HEK293 (cell line): ENCODE results near the gene CRK.

Experiments
- EGR2 ChIP-seq: fragments of 450-650 bp; formaldehyde crosslinking; IDR thresholded peaks from 2 replicates; pipeline ENCODE4 v1.5.1; 2016; ENCODE audit warnings: low read depth, missing biosample characterization, missing genetic modification characterization
- GLI4 ChIP-seq: fragments of 450-650 bp; formaldehyde crosslinking; IDR thresholded peaks from 2 replicates; pipeline ENCODE4 v1.5.1; 2016; ENCODE audit warnings: missing biosample characterization, missing genetic modification characterization
- KLF1 ChIP-seq: fragments of 450-650 bp; formaldehyde crosslinking; IDR thresholded peaks from 2 replicates; pipeline ENCODE4 v1.5.1; 2016; ENCODE audit warnings: missing biosample characterization, missing genetic modification characterization
- KLF7 ChIP-seq: fragments of 450-650 bp; formaldehyde crosslinking; IDR thresholded peaks from 2 replicates; pipeline ENCODE4 v1.5.1; 2016; ENCODE audit warnings: missing biosample characterization, missing genetic modification characterization, borderline replicate concordance
- KLF9 ChIP-seq: fragments of 450-650 bp; formaldehyde crosslinking; IDR thresholded peaks from 2 replicates; pipeline ENCODE4 v1.5.1; 2016; ENCODE audit warnings: missing biosample characterization, missing genetic modification characterization, low read depth
- MEIS1 ChIP-seq: sonication (generic); formaldehyde crosslinking; IDR thresholded peaks from 2 replicates; pipeline ENCODE4 v1.8.1; 2022; ENCODE audit warnings: missing genetic modification reagents, mild to moderate bottlenecking, borderline replicate concordance
- ZBTB11 ChIP-seq: fragments of 450-650 bp; formaldehyde crosslinking; conservative IDR thresholded peaks from 2 replicates; pipeline ENCODE4 v1.5.1; 2016; ENCODE audit warnings: low read depth, missing biosample characterization, missing genetic modification characterization
- ZBTB21 ChIP-seq: fragments of 450-650 bp; formaldehyde crosslinking; IDR thresholded peaks from 2 replicates; pipeline ENCODE4 v1.5.1; 2017; ENCODE audit warnings: missing biosample characterization, missing genetic modification characterization
- ZNF155 ChIP-seq: fragments of 450-650 bp; formaldehyde crosslinking; IDR thresholded peaks from 2 replicates; pipeline ENCODE4 v1.5.1; 2016; ENCODE audit warnings: missing biosample characterization, missing genetic modification characterization
- ZNF169 ChIP-seq: fragments of 450-650 bp; formaldehyde crosslinking; IDR thresholded peaks from 2 replicates; pipeline ENCODE4 v1.5.1; 2016; ENCODE audit warnings: missing biosample characterization, missing genetic modification characterization
- ZNF175 ChIP-seq: fragments of 450-650 bp; formaldehyde crosslinking; IDR thresholded peaks from 2 replicates; pipeline ENCODE4 v1.5.1; 2016; ENCODE audit warnings: missing biosample characterization, missing genetic modification characterization
- ZNF221 ChIP-seq: fragments of 450-650 bp; formaldehyde crosslinking; IDR thresholded peaks from 2 replicates; pipeline ENCODE4 v1.5.1; 2017; ENCODE audit warnings: missing biosample characterization, missing genetic modification characterization, borderline replicate concordance
- ZNF239 ChIP-seq: fragments of 450-650 bp; formaldehyde crosslinking; IDR thresholded peaks from 2 replicates; pipeline ENCODE4 v1.5.1; 2016; ENCODE audit warnings: missing biosample characterization, missing genetic modification characterization
- ZNF350 ChIP-seq: fragments of 450-650 bp; formaldehyde crosslinking; IDR thresholded peaks from 2 replicates; pipeline ENCODE4 v1.5.0; 2017; ENCODE audit warnings: missing biosample characterization, mild to moderate bottlenecking, missing genetic modification characterization
- ZNF366 ChIP-seq: fragments of 450-650 bp; formaldehyde crosslinking; conservative IDR thresholded peaks from 2 replicates; pipeline ENCODE4 v1.5.1; 2016; ENCODE audit warnings: missing biosample characterization, missing genetic modification characterization
- ZNF391 ChIP-seq: fragments of 450-650 bp; formaldehyde crosslinking; IDR thresholded peaks from 2 replicates; pipeline ENCODE4 v1.5.1; 2016; ENCODE audit warnings: low read depth, missing biosample characterization, missing genetic modification characterization, borderline replicate concordance
- ZNF48 ChIP-seq: fragments of 450-650 bp; formaldehyde crosslinking; IDR thresholded peaks from 2 replicates; pipeline ENCODE4 v1.5.1; 2016; ENCODE audit warnings: missing biosample characterization, missing genetic modification characterization
- ZNF488 ChIP-seq: fragments of 450-650 bp; formaldehyde crosslinking; IDR thresholded peaks from 2 replicates; pipeline ENCODE4 v1.5.1; 2016; ENCODE audit warnings: missing biosample characterization, missing genetic modification characterization
- ZNF514 ChIP-seq: fragments of 450-650 bp; formaldehyde crosslinking; IDR thresholded peaks from 2 replicates; pipeline ENCODE4 v1.5.1; 2016; ENCODE audit warnings: missing biosample characterization, missing genetic modification characterization
- ZNF530 ChIP-seq: fragments of 450-650 bp; formaldehyde crosslinking; IDR thresholded peaks from 2 replicates; pipeline ENCODE4 v1.5.1; 2016; ENCODE audit warnings: low read depth, missing biosample characterization, missing genetic modification characterization
- ZNF610 ChIP-seq: fragments of 450-650 bp; formaldehyde crosslinking; IDR thresholded peaks from 2 replicates; pipeline ENCODE4 v1.5.1; 2016; ENCODE audit warnings: missing biosample characterization, missing genetic modification characterization, borderline replicate concordance
- ZNF629 ChIP-seq: fragments of 450-650 bp; formaldehyde crosslinking; IDR thresholded peaks from 2 replicates; pipeline ENCODE4 v1.5.1; 2017; ENCODE audit warnings: missing biosample characterization, missing genetic modification characterization
- ZNF777 ChIP-seq: fragments of 450-650 bp; formaldehyde crosslinking; IDR thresholded peaks from 2 replicates; pipeline ENCODE4 v1.5.1; 2017; ENCODE audit warnings: missing biosample characterization, missing genetic modification characterization, borderline replicate concordance
- TF ChIP-seq, protein P1 (sequence below): fragments of 450-650 bp; formaldehyde crosslinking; IDR thresholded peaks from 2 replicates; pipeline ENCODE4 v1.5.1; 2016; ENCODE audit warnings: missing biosample characterization, missing genetic modification characterization
- TF ChIP-seq, protein P2 (sequence below): fragments of 450-650 bp; formaldehyde crosslinking; IDR thresholded peaks from 2 replicates; pipeline ENCODE4 v1.5.1; 2016; ENCODE audit warnings: missing biosample characterization, missing genetic modification characterization
- TF ChIP-seq, protein P3 (sequence below): fragments of 450-650 bp; formaldehyde crosslinking; IDR thresholded peaks from 2 replicates; pipeline ENCODE4 v1.5.1; 2016; ENCODE audit warnings: missing biosample characterization, missing genetic modification characterization
- TF ChIP-seq, protein P4 (sequence below): fragments of 450-650 bp; formaldehyde crosslinking; IDR thresholded peaks from 2 replicates; pipeline ENCODE4 v1.5.1; 2016; ENCODE audit warnings: missing biosample characterization, missing genetic modification characterization, low read depth

The CRK gene

GRCh38 chr17:1487939-1488825 lies 32.1 kb upstream of the CRK start (continued):
- TF ChIP-seq ZBTB11 (tag by site-specific recombination), result 0 out of 2 replicates have a peak, but pooled peaks have one; percentile 13
- no peak for TF ChIP-seq ZNF221 (tag by site-specific recombination)
- TF ChIP-seq ZNF350 (tag by site-specific recombination), result no peak
- no peak for TF ChIP-seq ZNF366 (tag by site-specific recombination)
- TF ChIP-seq ZNF391 (tag by site-specific recombination), result no peak
- no peak for TF ChIP-seq ZNF175 (tag by site-specific recombination)
- TF ChIP-seq KLF7, result no peak
- no peak for TF ChIP-seq ZNF610 (tag by site-specific recombination)
- TF ChIP-seq KLF1 (tag by site-specific recombination), result peak; percentile 65
- TF ChIP-seq, protein P1, sequence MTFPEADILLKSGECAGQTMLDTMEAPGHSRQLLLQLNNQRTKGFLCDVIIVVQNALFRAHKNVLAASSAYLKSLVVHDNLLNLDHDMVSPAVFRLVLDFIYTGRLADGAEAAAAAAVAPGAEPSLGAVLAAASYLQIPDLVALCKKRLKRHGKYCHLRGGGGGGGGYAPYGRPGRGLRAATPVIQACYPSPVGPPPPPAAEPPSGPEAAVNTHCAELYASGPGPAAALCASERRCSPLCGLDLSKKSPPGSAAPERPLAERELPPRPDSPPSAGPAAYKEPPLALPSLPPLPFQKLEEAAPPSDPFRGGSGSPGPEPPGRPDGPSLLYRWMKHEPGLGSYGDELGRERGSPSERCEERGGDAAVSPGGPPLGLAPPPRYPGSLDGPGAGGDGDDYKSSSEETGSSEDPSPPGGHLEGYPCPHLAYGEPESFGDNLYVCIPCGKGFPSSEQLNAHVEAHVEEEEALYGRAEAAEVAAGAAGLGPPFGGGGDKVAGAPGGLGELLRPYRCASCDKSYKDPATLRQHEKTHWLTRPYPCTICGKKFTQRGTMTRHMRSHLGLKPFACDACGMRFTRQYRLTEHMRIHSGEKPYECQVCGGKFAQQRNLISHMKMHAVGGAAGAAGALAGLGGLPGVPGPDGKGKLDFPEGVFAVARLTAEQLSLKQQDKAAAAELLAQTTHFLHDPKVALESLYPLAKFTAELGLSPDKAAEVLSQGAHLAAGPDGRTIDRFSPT (tag by site-specific recombination), result no peak
- no peak for TF ChIP-seq ZNF530
- no peak for TF ChIP-seq ZNF629 (tag by site-specific recombination)
- no peak for TF ChIP-seq ZNF169 (tag by site-specific recombination)
- no peak for TF ChIP-seq ZNF514 (tag by site-specific recombination)
- TF ChIP-seq, protein P2, sequence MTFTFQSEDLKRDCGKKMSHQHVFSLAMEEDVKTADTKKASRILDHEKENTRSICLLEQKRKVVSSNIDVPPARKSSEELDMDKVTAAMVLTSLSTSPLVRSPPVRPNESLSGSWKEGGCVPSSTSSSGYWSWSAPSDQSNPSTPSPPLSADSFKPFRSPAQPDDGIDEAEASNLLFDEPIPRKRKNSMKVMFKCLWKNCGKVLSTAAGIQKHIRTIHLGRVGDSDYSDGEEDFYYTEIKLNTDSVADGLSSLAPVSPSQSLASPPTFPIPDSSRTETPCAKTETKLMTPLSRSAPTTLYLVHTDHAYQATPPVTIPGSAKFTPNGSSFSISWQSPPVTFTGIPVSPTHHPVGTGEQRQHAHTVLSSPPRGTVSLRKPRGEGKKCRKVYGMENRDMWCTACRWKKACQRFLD, result no peak
- no peak for TF ChIP-seq ZNF239 (tag by site-specific recombination)
- TF ChIP-seq, protein P3, sequence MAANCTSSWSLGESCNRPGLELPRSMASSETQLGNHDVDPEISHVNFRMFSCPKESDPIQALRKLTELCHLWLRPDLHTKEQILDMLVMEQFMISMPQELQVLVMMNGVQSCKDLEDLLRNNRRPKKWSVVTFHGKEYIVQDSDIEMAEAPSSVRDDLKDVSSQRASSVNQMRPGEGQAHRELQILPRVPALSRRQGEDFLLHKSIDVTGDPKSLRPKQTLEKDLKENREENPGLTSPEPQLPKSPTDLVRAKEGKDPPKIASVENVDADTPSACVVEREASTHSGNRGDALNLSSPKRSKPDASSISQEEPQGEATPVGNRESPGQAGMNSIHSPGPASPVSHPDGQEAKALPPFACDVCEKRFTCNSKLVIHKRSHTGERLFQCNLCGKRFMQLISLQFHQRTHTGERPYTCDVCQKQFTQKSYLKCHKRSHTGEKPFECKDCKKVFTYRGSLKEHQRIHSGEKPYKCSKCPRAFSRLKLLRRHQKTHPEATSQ (tag by site-specific recombination), result no peak
- no peak for TF ChIP-seq ZNF155
- no peak for TF ChIP-seq MEIS1
- no peak for TF ChIP-seq ZNF777 (tag by site-specific recombination)
- TF ChIP-seq KLF9, result peak; percentile 96
- TF ChIP-seq ZNF48 (tag by site-specific recombination), result no peak
- no peak for TF ChIP-seq GLI4 (tag by site-specific recombination)
- TF ChIP-seq ZNF488 (tag by site-specific recombination), result no peak
- TF ChIP-seq ZBTB21, result no peak
- TF ChIP-seq, protein P4, sequence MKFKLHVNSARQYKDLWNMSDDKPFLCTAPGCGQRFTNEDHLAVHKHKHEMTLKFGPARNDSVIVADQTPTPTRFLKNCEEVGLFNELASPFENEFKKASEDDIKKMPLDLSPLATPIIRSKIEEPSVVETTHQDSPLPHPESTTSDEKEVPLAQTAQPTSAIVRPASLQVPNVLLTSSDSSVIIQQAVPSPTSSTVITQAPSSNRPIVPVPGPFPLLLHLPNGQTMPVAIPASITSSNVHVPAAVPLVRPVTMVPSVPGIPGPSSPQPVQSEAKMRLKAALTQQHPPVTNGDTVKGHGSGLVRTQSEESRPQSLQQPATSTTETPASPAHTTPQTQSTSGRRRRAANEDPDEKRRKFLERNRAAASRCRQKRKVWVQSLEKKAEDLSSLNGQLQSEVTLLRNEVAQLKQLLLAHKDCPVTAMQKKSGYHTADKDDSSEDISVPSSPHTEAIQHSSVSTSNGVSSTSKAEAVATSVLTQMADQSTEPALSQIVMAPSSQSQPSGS (tag by site-specific recombination), result no peak
- TF ChIP-seq EGR2, result peak; percentile 48
